Mesenchymal stem cell (in vitro differentiated cells and primary cell): Measurements from ENCODE around the gene GOLPH3L.

Experiments used
- DNase-seq: peaks from one replicate; pipeline ENCODE4 v3.0.0-alpha.2; 2013
- H2AFZ ChIP-seq: one replicate; pipeline ENCODE4 v1.6.1; 2013; ENCODE audit warnings: low read depth, mild to moderate bottlenecking, control low read depth, inconsistent platforms, low read length, moderate library complexity
- H2AK5ac ChIP-seq: 2 replicates; pipeline ENCODE4 v1.6.1; 2013; ENCODE audit warnings: low read length, moderate library complexity, mild to moderate bottlenecking, inconsistent platforms; ENCODE audit not compliant: severe bottlenecking
- H2BK120ac ChIP-seq: one replicate; pipeline ENCODE4 v1.6.1; 2013; ENCODE audit warnings: low read depth, mild to moderate bottlenecking, inconsistent platforms, low read length, moderate library complexity
- H2BK12ac ChIP-seq, 2 experiments: one replicate each; pipeline ENCODE4 v1.6.1; 2013; ENCODE audit warnings: inconsistent platforms in 2 of 2, low read length in 2 of 2, mild to moderate bottlenecking in 2 of 2, moderate library complexity in 2 of 2, control low read depth in 1 of 2
- H2BK15ac ChIP-seq: one replicate; pipeline ENCODE4 v1.6.1; 2013; ENCODE audit warnings: mild to moderate bottlenecking, low read depth, inconsistent platforms; ENCODE audit not compliant: poor library complexity, severe bottlenecking
- H2BK5ac ChIP-seq: 2 replicates; pipeline ENCODE4 v1.6.1; 2013; ENCODE audit warnings: low read depth, mild to moderate bottlenecking, low read length, control low read depth, inconsistent platforms; ENCODE audit not compliant: poor library complexity, severe bottlenecking
- H3K14ac ChIP-seq, 2 experiments: one replicate each; pipeline ENCODE4 v1.6.1; 2013; ENCODE audit warnings: inconsistent platforms in 2 of 2, low read length in 2 of 2, control low read depth in 1 of 2, mild to moderate bottlenecking in 1 of 2, moderate library complexity in 1 of 2
- H3K18ac ChIP-seq, 2 experiments: one replicate each; pipeline ENCODE4 v1.6.1; 2013; ENCODE audit warnings: inconsistent platforms in 2 of 2, low read length in 2 of 2, control low read depth in 1 of 2, low read depth in 1 of 2, mild to moderate bottlenecking in 1 of 2
- H3K23ac ChIP-seq, 2 experiments: one replicate each; pipeline ENCODE4 v1.6.1; 2013; ENCODE audit warnings: inconsistent platforms in 2 of 2, low read length in 2 of 2, mild to moderate bottlenecking in 2 of 2, moderate library complexity in 2 of 2, control low read depth in 1 of 2
- H3K27ac ChIP-seq: 2 replicates; pipeline ENCODE4 v1.5.1; 2013; ENCODE audit warnings: mild to moderate bottlenecking, moderate library complexity, low read length, control low read depth, inconsistent platforms; ENCODE audit not compliant: poor library complexity, severe bottlenecking
- H3K27me3 ChIP-seq, 2 experiments: 2 replicates each; pipeline versions ENCODE4 v1.6.1 to v1.7.0; 2013; ENCODE audit warnings: low read length in 2 of 2, mild to moderate bottlenecking in 2 of 2, moderate library complexity in 2 of 2, control low read depth in 1 of 2, inconsistent platforms in 1 of 2; ENCODE audit not compliant: control insufficient read depth in 1 of 2, insufficient read depth in 1 of 2
- H3K36me3 ChIP-seq, 2 experiments: 2 replicates each; pipeline versions ENCODE4 v1.6.1 to v1.7.0; 2013; ENCODE audit warnings: low read length in 2 of 2, control low read depth in 1 of 2, inconsistent platforms in 1 of 2, low read depth in 1 of 2, mild to moderate bottlenecking in 1 of 2; ENCODE audit not compliant: insufficient read depth in 2 of 2, control insufficient read depth in 1 of 2
- H3K4ac ChIP-seq, 2 experiments: one replicate each; pipeline ENCODE4 v1.6.1; 2013; ENCODE audit warnings: inconsistent platforms in 2 of 2, low read length in 2 of 2, mild to moderate bottlenecking in 2 of 2, moderate library complexity in 2 of 2, control low read depth in 1 of 2, low read depth in 1 of 2
- H3K4me1 ChIP-seq: 2 replicates; pipeline ENCODE4 v1.6.1; 2013; ENCODE audit warnings: low read depth, low read length, control low read depth; ENCODE audit not compliant: control insufficient read depth, insufficient read depth
- H3K4me2 ChIP-seq: 2 replicates; pipeline ENCODE4 v1.6.1; 2013; ENCODE audit warnings: low read length, mild to moderate bottlenecking, inconsistent platforms; ENCODE audit not compliant: poor library complexity, severe bottlenecking
- H3K4me3 ChIP-seq, 2 experiments: 2 replicates each; pipeline versions ENCODE4 v1.5.1 to v1.7.0; 2013; ENCODE audit warnings: low read length in 2 of 2, mild to moderate bottlenecking in 2 of 2, control low read depth in 1 of 2, low read depth in 1 of 2; ENCODE audit not compliant: insufficient read depth in 1 of 2
- H3K79me1 ChIP-seq: replicated peaks from 2 replicates; pipeline ENCODE4 v1.6.1; 2013; ENCODE audit warnings: mild to moderate bottlenecking, control low read depth, low read length, inconsistent platforms; ENCODE audit not compliant: poor library complexity, severe bottlenecking
- H3K9ac ChIP-seq: 2 replicates; pipeline ENCODE4 v1.7.0; 2013; ENCODE audit warnings: mild to moderate bottlenecking, low read length, moderate library complexity
- H3K9me3 ChIP-seq: 2 replicates; pipeline ENCODE4 v1.7.0; 2013; ENCODE audit warnings: mild to moderate bottlenecking, low read length; ENCODE audit not compliant: control insufficient read depth
- H4K8ac ChIP-seq: one replicate; pipeline ENCODE4 v1.6.1; 2013; ENCODE audit warnings: inconsistent platforms, mild to moderate bottlenecking, low read length, moderate library complexity
- H4K91ac ChIP-seq: one replicate; pipeline ENCODE4 v1.6.1; 2013; ENCODE audit warnings: mild to moderate bottlenecking, low read length, inconsistent platforms
- WGBS: methylation state at CpG from one replicate; pipeline ENCODE4 v1.1.7; 2013; ENCODE audit warnings: mixed read lengths; 5-methylcytosine and 5-hydroxymethylcytosine counted together

The GOLPH3L gene

GRCh38 chr1:150612014-150612345 is 85.0 kb downstream of the GOLPH3L start:
- H3K79me1 ChIP-seq = peaks cover 18% of the 10 kb centered on the region
- H4K8ac ChIP-seq = no peak overlapping the region
- H2BK120ac ChIP-seq = peak overlapping the region; percentile 79
- H3K4me3 ChIP-seq = no peak overlapping the region
- H3K14ac ChIP-seq = no peak overlapping the region
- no peak overlapping the region for H3K4me2 ChIP-seq
- H3K4ac ChIP-seq = peak overlapping the region in 1 of 2 experiments; percentile 95
- peak overlapping the region; percentile 63 to 69 for H2BK12ac ChIP-seq
- WGBS = 88% methylated on average over 3 of the region's 3 CpGs
- H4K91ac ChIP-seq = peak overlapping the region; percentile 39
- H2AFZ ChIP-seq = no peak overlapping the region
- H3K27ac ChIP-seq = peak overlapping the region; percentile 3
- peak overlapping the region; percentile 71 for H3K9ac ChIP-seq
- H3K18ac ChIP-seq = peak overlapping the region; percentile 57 to 83
- H3K36me3 ChIP-seq = peaks cover 3 to 22% of the 10 kb centered on the region in 2 experiments
- H3K23ac ChIP-seq = no peak overlapping the region
- no peaks in the 10 kb centered on the region for H3K27me3 ChIP-seq
- peaks cover 8% of the 10 kb centered on the region for H3K4me1 ChIP-seq
- no peak overlapping the region for H2BK5ac ChIP-seq
- H2BK15ac ChIP-seq = no peak overlapping the region
- H3K9me3 ChIP-seq = no peaks in the 10 kb centered on the region
- peak overlapping the region; percentile 10 for H2AK5ac ChIP-seq
- no peak for DNase-seq

- peaks cover 3 to 10% of the 10 kb centered on the region in 2 experiments for H3K36me3 ChIP-seq
- H3K9ac ChIP-seq = peak overlapping the region; percentile 71
- no peak overlapping the region for H3K23ac ChIP-seq
- no peak overlapping the region for H3K4me2 ChIP-seq
- H3K4ac ChIP-seq = peak overlapping the region; percentile 67 to 75
- no peak overlapping the region for H3K27ac ChIP-seq
- H3K27me3 ChIP-seq = no peaks in the 10 kb centered on the region
- peaks cover 8% of the 10 kb centered on the region for H3K4me1 ChIP-seq
- H2BK5ac ChIP-seq = peak overlapping the region; percentile 66
- H2AFZ ChIP-seq = no peak overlapping the region
- 83% methylated on average over 2 of the region's 4 CpGs for WGBS
- no peak overlapping the region for H3K4me3 ChIP-seq
- H2BK120ac ChIP-seq = peak overlapping the region; percentile 79
- peaks cover 20% of the 10 kb centered on the region for H3K79me1 ChIP-seq
- no peaks in the 10 kb centered on the region for H3K9me3 ChIP-seq
- H3K18ac ChIP-seq = peak overlapping the region; percentile 9 to 85
- no peak for DNase-seq
- peak overlapping the region; percentile 83 for H2BK15ac ChIP-seq
- no peak overlapping the region for H3K14ac ChIP-seq
- H4K91ac ChIP-seq = peak overlapping the region; percentile 90
- peak overlapping the region; percentile 89 to 97 for H2BK12ac ChIP-seq
- H4K8ac ChIP-seq = peak overlapping the region; percentile 64
- no peak overlapping the region for H2AK5ac ChIP-seq
These were observed 86.4 kb downstream of the GOLPH3L start for GRCh38 chr1:150610576-150610975.

- H2BK12ac ChIP-seq = no peak overlapping the region
- H2BK120ac ChIP-seq = peak overlapping the region; percentile 13
- no peak overlapping the region for H3K23ac ChIP-seq
- peak; percentile 72 for DNase-seq
- H3K27me3 ChIP-seq = no peaks in the 10 kb centered on the region
- H3K4me2 ChIP-seq = no peak overlapping the region
- peak overlapping the region; percentile 71 for H3K9ac ChIP-seq
- H3K79me1 ChIP-seq = peaks cover 18% of the 10 kb centered on the region
- H3K4me1 ChIP-seq = peaks cover 9% of the 10 kb centered on the region
- H3K36me3 ChIP-seq = peaks cover 0 to 3% of the 10 kb centered on the region in 2 experiments
- 65% methylated on average over 2 of the region's 2 CpGs for WGBS
- H2AFZ ChIP-seq = no peak overlapping the region
- peak overlapping the region; percentile 60 to 62 for H3K18ac ChIP-seq
- no peak overlapping the region for H4K91ac ChIP-seq
- H3K14ac ChIP-seq = peak overlapping the region in 1 of 2 experiments; percentile 58
- H4K8ac ChIP-seq = no peak overlapping the region
- peak overlapping the region; percentile 38 for H3K27ac ChIP-seq
- no peak overlapping the region for H2BK5ac ChIP-seq
- no peaks in the 10 kb centered on the region for H3K9me3 ChIP-seq
- peak overlapping the region in 1 of 2 experiments; percentile 93 for H3K4ac ChIP-seq
- no peak overlapping the region for H2BK15ac ChIP-seq
- no peak overlapping the region for H3K4me3 ChIP-seq
- no peak overlapping the region for H2AK5ac ChIP-seq
These were observed 87.2 kb downstream of the GOLPH3L start for GRCh38 chr1:150609732-150610131.

- Histone ChIP-seq H3K36me3 (no peaks in the 10 kb centered on the region), H2AFZ (no peak overlapping the region), H2BK15ac (no peak overlapping the region), H2BK120ac (no peak overlapping the region), H3K9ac (no peak overlapping the region), H3K18ac (no peak overlapping the region), H2AK5ac (peak overlapping the region; percentile 82), H3K4ac (peak overlapping the region in 1 of 2 experiments; percentile 47), H3K4me1 (peaks cover 5% of the 10 kb centered on the region), H3K9me3 (no peaks in the 10 kb centered on the region), H3K23ac (no peak overlapping the region), H3K79me1 (peaks cover 17% of the 10 kb centered on the region), H4K8ac (no peak overlapping the region), H3K27me3 (no peaks in the 10 kb centered on the region), H3K4me2 (no peak overlapping the region), H3K4me3 (no peak overlapping the region), H2BK5ac (no peak overlapping the region), H3K27ac (no peak overlapping the region), H4K91ac (no peak overlapping the region), H2BK12ac (peak overlapping the region in 1 of 2 experiments; percentile 90), H3K14ac (no peak overlapping the region)
- no peak for DNase-seq
- 100% methylated on average over 5 of the region's 7 CpGs for WGBS
These were observed 90.4 kb downstream of the GOLPH3L start for GRCh38 chr1:150606463-150607142.
